Measurements from ENCODE around the gene PACSIN3.

The PACSIN3 gene

GRCh38 chr11:47179655-47179991, 6.6 kb downstream of the PACSIN3 start:
- Histone ChIP-seq H4K20me1 (ENCODE audit: insufficient read depth, low read length) (no peaks in the 10 kb centered on the region), H3K4me1 (ENCODE audit: low read length) (peaks cover 16% of the 10 kb centered on the region), H3K9ac (ENCODE audit: low read length) (no peak overlapping the region), H3F3A (ENCODE audit: insufficient read depth, low read length) (peaks cover 7% of the 10 kb centered on the region; the same call in 1 of the 2 replicates), H2AFZ (ENCODE audit: low read length) (no peak overlapping the region), H3K79me2 (ENCODE audit: low read length) (peaks cover 21% of the 10 kb centered on the region), H3K9me3 (replicated peaks; ENCODE audit: insufficient read depth, low read length) (no peaks in the 10 kb centered on the region), H3K27me3 (replicated peaks; ENCODE audit: insufficient read depth, low read length) (0 out of 2 replicates have a peak, but pooled peaks cover 5% of the 10 kb centered on the region), H3K4me3 (ENCODE audit: low read length) (no peak overlapping the region), H3K4me2 (ENCODE audit: low read depth, low read length) (no peak overlapping the region), H3K9me2 (replicated peaks; ENCODE audit: insufficient read depth, low read length) (no peaks in the 10 kb centered on the region), H3K36me3 (replicated peaks; ENCODE audit: insufficient read depth, low read length) (0 out of 2 replicates have a peak, but pooled peaks cover 4% of the 10 kb centered on the region), H3K27ac (ENCODE audit: low read length) (no peak overlapping the region)
- DNase-seq = peak; percentile 51
- TF ChIP-seq EZH2phosphoT487 (IDR thresholded peaks at IDR 0.05; ENCODE audit: low read length) (no peak), CTCF (IDR thresholded peaks at IDR 0.05; ENCODE audit: low read length) (peak; percentile 64)

GRCh38 chr11:47178737-47179654, 7.2 kb downstream of the PACSIN3 start:
- Histone ChIP-seq H3K4me3 (ENCODE audit: low read length) (no peak overlapping the region), H3K4me1 (ENCODE audit: low read length) (peaks cover 16% of the 10 kb centered on the region), H3F3A (ENCODE audit: insufficient read depth, low read length) (peaks cover 7% of the 10 kb centered on the region; the same call in 1 of the 2 replicates), H3K4me2 (ENCODE audit: low read depth, low read length) (no peak overlapping the region), H4K20me1 (ENCODE audit: insufficient read depth, low read length) (no peaks in the 10 kb centered on the region), H3K79me2 (ENCODE audit: low read length) (peaks cover 26% of the 10 kb centered on the region), H3K9me2 (replicated peaks; ENCODE audit: insufficient read depth, low read length) (no peaks in the 10 kb centered on the region), H3K27ac (ENCODE audit: low read length) (no peak overlapping the region), H3K9me3 (replicated peaks; ENCODE audit: insufficient read depth, low read length) (no peaks in the 10 kb centered on the region), H3K36me3 (replicated peaks; ENCODE audit: insufficient read depth, low read length) (0 out of 2 replicates have a peak, but pooled peaks cover 4% of the 10 kb centered on the region), H3K9ac (ENCODE audit: low read length) (no peak overlapping the region), H2AFZ (ENCODE audit: low read length) (no peak overlapping the region), H3K27me3 (replicated peaks; ENCODE audit: insufficient read depth, low read length) (no peaks in the 10 kb centered on the region)
- TF ChIP-seq CTCF (IDR thresholded peaks at IDR 0.05; ENCODE audit: low read length) = no peak
- no peak for TF ChIP-seq EZH2 (optimal IDR thresholded peaks at IDR 0.05; ENCODE audit: low read depth, low read length)
- no peak for TF ChIP-seq EZH2phosphoT487 (IDR thresholded peaks at IDR 0.05; ENCODE audit: low read length)
- no peak for DNase-seq

- Histone ChIP-seq H3K9me3 (replicated peaks; ENCODE audit: insufficient read depth, low read length) (no peaks in the 10 kb centered on the region), H3K9me2 (replicated peaks; ENCODE audit: insufficient read depth, low read length) (no peaks in the 10 kb centered on the region), H3K36me3 (replicated peaks; ENCODE audit: insufficient read depth, low read length) (0 out of 2 replicates have a peak, but pooled peaks cover 4% of the 10 kb centered on the region), H4K20me1 (ENCODE audit: insufficient read depth, low read length) (no peaks in the 10 kb centered on the region), H3F3A (ENCODE audit: insufficient read depth, low read length) (peaks cover 7% of the 10 kb centered on the region; the same call in 1 of the 2 replicates), H3K27me3 (replicated peaks; ENCODE audit: insufficient read depth, low read length) (no peaks in the 10 kb centered on the region), H3K4me1 (ENCODE audit: low read length) (peaks cover 16% of the 10 kb centered on the region), H3K79me2 (ENCODE audit: low read length) (peaks cover 33% of the 10 kb centered on the region), H3K4me2 (ENCODE audit: low read depth, low read length) (no peak overlapping the region), H3K27ac (ENCODE audit: low read length) (no peak overlapping the region), H3K9ac (ENCODE audit: low read length) (no peak overlapping the region), H3K4me3 (ENCODE audit: low read length) (no peak overlapping the region), H2AFZ (ENCODE audit: low read length) (peak overlapping the region; percentile 98; the same call in 1 of the 2 replicates)
- no peak for DNase-seq
- no peak for TF ChIP-seq EZH2 (optimal IDR thresholded peaks at IDR 0.05; ENCODE audit: low read depth, low read length)
These were observed 7.9 kb downstream of the PACSIN3 start for GRCh38 chr11:47178316-47178715.

Measured in MM.1S (cell line).